ENCODE results near the gene RPL28.

RPL28 gene

GRCh38 chr19:55449469-55449868 lies 63.7 kb downstream of the RPL28 start:
- no peak overlapping the region for H3K4me3 ChIP-seq (ENCODE audit: low read depth, low read length)
- TF ChIP-seq CTCF (IDR thresholded peaks at IDR 0.05; ENCODE audit: low read depth, low read length, missing control alignments): no peak
- no peak for DNase-seq (ENCODE audit: low read depth)
- in situ Hi-C loops (cut with HindIII; ENCODE audit: low sequenced_read_pairs): no loop called here

GRCh38 chr19:55451163-55451964 lies 65.6 kb downstream of the RPL28 start:
- no peak for DNase-seq (ENCODE audit: low read depth)
- no peak overlapping the region for H3K4me3 ChIP-seq (ENCODE audit: low read depth, low read length)
- TF ChIP-seq CTCF (IDR thresholded peaks at IDR 0.05; ENCODE audit: low read depth, low read length, missing control alignments): no peak
- in situ Hi-C loops (cut with HindIII; ENCODE audit: low sequenced_read_pairs): no loop called here

GRCh38 chr19:55451965-55452748 lies 66.4 kb downstream of the RPL28 start:
- in situ Hi-C loops (cut with HindIII; ENCODE audit: low sequenced_read_pairs): no loop called here
- DNase-seq (ENCODE audit: low read depth): no peak
- no peak for TF ChIP-seq CTCF (IDR thresholded peaks at IDR 0.05; ENCODE audit: low read depth, low read length, missing control alignments)
- no peak overlapping the region for H3K4me3 ChIP-seq (ENCODE audit: low read depth, low read length)
